GM15510 (cell line): ENCODE data around the gene SLC6A7.

Experiments
- POLR2A ChIP-seq: IDR thresholded peaks from 3 replicates; pipeline ENCODE4 v1.6.1; 2011; ENCODE audit warnings: borderline replicate concordance; ENCODE audit not compliant: insufficient read length; ENCODE audit errors: extremely low read depth

SLC6A7 gene

GRCh38 chr5:150227036-150227435 lies 37.2 kb downstream of the SLC6A7 start:
- no peak for TF ChIP-seq POLR2A

- TF ChIP-seq POLR2A, result no peak
Observed at GRCh38 chr5:150227606-150228273, 37.9 kb downstream of the SLC6A7 start.

GRCh38 chr5:150229571-150229970 lies 39.7 kb downstream of the SLC6A7 start:
- no peak for TF ChIP-seq POLR2A

DNA sequence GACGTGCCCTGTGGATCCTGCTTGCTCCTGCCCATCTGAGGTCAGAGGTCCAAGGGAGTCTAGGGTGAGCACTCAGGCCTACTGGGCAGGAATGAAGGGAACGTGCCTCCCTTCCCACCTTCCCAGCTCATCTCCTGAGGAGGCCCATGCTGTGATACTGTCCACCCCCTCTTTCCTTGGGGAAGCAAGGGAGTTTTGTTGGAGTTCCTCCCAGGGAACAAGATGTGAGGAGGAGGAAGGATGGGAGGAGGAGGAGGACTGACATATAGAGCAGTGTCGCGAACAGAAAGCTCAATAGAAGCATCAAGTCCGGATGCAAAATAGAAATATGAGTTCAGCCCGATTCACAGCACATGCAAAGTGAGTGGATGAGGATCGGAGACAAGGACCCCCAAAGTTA lies 41.0 kb downstream of the SLC6A7 start:
- TF ChIP-seq POLR2A, result no peak

DNA sequence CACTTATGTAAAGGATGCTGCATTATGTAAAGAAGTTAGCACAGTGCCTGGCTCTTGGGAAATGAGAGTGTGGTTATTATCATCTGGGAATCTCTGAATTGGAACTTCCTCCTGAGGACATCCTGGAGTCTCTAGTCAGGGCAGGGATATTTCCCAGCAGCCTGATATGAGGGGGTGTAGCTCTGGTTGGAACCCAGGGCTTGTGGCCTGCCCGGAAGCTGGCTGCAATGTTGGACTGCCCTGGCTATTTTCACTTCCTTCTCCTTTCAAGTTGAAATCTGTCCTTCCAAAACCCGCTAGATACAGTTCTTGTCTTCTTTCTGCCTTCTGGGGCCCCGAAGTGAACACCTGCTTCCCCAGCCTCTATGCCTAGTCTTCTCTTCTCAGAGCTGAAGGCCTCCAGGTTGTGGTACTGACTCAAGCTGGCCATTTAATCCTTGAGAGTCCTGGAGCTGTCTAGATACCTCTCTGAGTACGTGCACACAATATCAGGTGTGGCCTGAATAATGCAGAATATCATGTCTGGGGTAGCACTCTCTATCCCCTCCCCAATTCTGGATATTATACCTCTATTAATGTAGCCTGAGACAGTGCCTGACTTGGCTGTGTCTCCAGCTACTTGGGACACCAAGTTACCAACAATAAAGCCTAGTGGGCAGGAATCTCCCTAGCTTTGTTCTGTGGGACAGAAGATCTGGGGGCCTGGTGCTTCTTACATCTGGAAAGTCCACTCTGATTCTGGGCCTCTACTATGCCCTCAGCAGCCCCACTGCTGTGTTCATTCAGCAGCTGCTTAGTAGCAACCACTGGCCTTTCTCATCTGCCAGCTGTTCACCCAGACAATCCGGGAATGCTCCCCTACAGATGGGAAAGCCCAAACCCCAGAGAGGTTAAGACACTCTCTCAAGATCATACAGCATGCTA lies 45.0 kb downstream of the SLC6A7 start:
- no peak for TF ChIP-seq POLR2A

- no peak for TF ChIP-seq POLR2A
Observed at GRCh38 chr5:150235500-150235854, 45.6 kb downstream of the SLC6A7 start.

DNA sequence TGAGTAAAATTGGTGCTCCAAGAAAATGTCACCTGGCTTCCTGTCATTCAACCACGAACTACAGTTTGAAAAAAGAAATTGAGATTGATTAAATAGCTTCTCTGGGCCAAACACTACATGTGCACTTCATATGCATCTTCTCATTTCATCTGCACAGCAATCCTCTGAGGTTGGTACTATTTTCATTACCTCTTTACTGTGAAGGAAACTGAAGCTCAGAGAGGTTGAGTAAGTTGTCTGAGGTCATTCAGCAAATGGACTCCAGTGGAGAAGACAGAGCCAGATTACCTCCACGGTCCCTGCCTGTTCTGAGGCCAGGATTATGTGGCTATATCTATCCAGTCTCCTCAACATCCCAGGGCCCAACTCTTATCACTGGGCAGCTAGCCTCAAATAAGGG lies 46.5 kb downstream of the SLC6A7 start:
- TF ChIP-seq POLR2A, result no peak

DNA sequence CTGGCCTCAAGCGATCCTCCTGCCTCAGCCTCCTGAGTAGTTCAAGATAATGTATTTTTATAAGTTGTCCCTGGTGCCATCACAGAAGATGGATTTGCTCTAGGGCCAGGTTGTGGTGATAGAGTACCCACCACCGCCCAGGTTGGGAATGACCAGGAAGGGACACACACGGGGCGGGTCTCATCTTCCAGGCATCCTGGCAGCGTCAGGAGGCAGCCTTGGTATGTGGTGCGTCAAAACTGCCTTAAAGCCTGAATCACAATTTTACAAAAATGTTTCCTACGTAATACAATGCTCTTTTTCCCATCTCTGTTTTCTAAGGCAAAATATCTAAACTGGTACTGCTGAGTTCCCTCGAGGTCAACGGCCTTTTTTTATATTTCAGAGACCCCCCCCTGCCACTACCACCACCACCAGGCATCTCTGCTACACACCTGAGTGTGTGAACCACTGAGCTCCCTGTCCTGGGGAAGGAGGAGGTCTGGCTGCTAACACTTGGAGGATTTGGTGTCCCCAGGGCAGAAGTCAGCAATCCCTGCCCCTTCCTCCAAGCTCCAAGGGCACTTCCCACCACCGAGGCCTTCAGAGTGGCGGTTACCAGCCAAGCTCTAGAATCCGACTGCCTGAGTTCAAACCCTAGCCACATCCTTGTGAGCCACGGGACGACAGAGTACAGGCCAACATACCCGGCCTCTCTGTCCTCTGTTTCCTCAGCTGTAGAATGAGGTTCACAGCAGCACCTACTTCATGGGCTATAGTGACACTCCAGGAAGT lies 47.3 kb downstream of the SLC6A7 start:
- no peak for TF ChIP-seq POLR2A

GRCh38 chr5:150238646-150239045 lies 48.8 kb downstream of the SLC6A7 start:
- TF ChIP-seq POLR2A, result no peak

GRCh38 chr5:150239099-150239793 lies 49.4 kb downstream of the SLC6A7 start:
- no peak for TF ChIP-seq POLR2A

- no peak for TF ChIP-seq POLR2A
Observed at GRCh38 chr5:150239794-150240122, 49.9 kb downstream of the SLC6A7 start.

DNA sequence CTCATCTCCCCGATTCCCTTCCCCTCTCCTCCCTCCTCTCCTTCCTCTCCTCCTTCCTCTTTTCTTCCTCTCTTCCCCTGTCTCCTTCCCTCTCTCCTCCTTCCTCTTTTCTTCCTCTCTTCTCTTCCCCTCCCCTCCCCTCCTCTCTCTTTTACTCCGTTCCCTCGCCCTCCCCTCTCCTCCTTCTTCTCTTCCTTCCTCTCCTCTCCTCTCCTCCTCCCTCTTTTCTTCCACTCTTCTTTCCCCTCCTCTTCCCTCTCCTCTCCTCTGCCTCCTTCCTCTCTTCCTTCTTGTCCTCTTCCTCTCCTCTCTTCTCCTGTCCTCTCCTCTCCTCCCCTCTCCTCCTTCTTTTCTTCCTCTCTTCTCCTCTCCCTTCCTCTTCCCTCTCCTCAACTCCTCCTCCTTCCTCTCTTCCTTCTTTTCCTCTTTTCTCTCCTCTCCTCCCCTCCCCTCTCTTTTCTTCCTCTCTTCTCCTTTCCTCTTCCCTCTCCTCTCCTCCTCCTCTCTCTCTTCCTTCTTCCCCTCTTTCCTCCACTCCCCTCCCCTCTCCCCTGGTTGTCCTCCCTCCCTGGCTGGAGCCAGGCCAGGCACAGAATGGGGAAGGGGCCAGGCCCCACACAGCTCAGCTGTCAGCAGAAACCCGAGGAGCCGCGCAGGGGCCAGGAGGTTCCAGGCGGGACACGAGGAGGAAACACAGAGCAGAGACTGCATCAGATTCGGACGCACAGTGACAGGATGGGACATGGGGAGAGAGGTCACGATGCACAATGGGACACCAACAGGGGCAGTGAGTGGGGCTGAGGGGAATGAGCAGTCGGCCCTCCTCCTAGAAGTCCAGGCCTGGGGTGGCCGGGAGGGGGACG lies 51.7 kb downstream of the SLC6A7 start:
- no peak for TF ChIP-seq POLR2A

- no peak for TF ChIP-seq POLR2A
Observed at GRCh38 chr5:150242251-150242894, 52.5 kb downstream of the SLC6A7 start.
